ENCODE results near the gene C1orf167. TPM values are rescaled to one million over a fixed set of nuclear protein-coding genes. Genes with fewer than 3 reads are reported as not detected.

The C1orf167 gene
- total and polyA plus RNA-seq, 2 of the 8 experiments (the other 6 are each of a cell fraction or from before 2014, with no cell fraction given) = 0.70 to 1.3 TPM

DNA sequence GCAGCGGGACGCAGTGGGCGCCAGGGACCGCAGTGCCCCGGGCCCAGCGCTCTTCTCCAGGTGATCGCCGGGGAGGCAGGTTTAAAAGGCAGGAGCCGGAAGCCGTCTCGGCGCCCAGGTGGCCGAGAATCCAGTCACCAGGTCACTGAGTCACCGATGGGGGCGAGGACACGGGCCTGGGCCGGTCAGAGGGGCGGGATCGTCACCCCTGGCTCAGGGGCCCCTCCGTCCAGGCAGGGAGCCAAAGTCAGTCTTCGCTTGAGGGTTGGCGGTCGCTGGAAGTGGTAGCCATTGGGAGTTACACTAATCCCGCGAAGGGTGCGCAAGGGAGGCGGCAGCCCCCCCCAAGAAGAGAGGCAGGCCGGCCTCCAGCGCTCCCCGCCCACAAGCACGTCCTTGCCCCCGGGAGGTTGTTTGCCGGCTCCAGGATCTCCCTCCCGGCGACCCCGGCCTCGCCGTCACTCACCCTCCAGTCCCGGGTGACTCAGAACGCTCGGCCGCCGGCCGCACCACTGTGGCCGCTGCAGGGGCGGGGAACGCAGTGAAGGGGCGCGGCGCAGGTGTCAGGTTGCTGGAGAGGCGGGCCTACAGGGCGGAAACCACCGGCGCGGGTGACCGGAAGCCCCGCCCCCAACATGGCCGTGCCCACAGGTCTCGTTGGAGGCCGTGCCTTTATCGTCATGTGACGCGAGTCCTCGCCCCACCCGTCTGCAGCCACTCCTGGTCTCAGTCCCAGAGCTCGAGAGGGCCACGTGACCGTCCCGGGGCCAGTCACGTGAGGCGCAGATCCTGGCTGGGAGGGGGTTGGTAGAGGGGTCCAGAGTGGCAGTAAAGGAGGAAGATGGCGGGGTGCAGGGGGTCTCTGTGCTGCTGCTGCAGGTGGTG, 43.7 kb downstream of the C1orf167 start, which contains the start of the genes CLCN6 and MTHFR (continued):
- TF ChIP-seq RBBP5 (IDR thresholded peaks at IDR 0.05; ENCODE audit: borderline replicate concordance, low read depth, low read length) (no peak), GTF2F1 (IDR thresholded peaks at IDR 0.05; ENCODE audit: borderline replicate concordance, low read depth, low read length) (no peak), CEBPB (IDR thresholded peaks at IDR 0.05; ENCODE audit: low read depth, low read length) (no peak), KDM4A (IDR thresholded peaks at IDR 0.05; ENCODE audit: low read depth, low read length, severe bottlenecking) (peak; percentile 38), CTBP2 (IDR thresholded peaks at IDR 0.05; ENCODE audit: borderline replicate concordance, insufficient read depth, insufficient read length, low read length) (no peak), BACH1 (IDR thresholded peaks at IDR 0.05; ENCODE audit: low read length) (peak; percentile 84), CHD2 (IDR thresholded peaks at IDR 0.05; ENCODE audit: low read length) (no peak), ASH2L (IDR thresholded peaks at IDR 0.05; ENCODE audit: low read length) (no peak), SP1 (IDR thresholded peaks at IDR 0.05; ENCODE audit: low read depth, low read length) (peak; percentile 78; the same call in 1 of the 2 replicates), CBX5 (IDR thresholded peaks at IDR 0.05; ENCODE audit: low read depth, low read length) (no peak), RFX5 (IDR thresholded peaks at IDR 0.05; ENCODE audit: borderline replicate concordance, low read depth, low read length) (no peak)
- TF ChIP-seq, protein P1, sequence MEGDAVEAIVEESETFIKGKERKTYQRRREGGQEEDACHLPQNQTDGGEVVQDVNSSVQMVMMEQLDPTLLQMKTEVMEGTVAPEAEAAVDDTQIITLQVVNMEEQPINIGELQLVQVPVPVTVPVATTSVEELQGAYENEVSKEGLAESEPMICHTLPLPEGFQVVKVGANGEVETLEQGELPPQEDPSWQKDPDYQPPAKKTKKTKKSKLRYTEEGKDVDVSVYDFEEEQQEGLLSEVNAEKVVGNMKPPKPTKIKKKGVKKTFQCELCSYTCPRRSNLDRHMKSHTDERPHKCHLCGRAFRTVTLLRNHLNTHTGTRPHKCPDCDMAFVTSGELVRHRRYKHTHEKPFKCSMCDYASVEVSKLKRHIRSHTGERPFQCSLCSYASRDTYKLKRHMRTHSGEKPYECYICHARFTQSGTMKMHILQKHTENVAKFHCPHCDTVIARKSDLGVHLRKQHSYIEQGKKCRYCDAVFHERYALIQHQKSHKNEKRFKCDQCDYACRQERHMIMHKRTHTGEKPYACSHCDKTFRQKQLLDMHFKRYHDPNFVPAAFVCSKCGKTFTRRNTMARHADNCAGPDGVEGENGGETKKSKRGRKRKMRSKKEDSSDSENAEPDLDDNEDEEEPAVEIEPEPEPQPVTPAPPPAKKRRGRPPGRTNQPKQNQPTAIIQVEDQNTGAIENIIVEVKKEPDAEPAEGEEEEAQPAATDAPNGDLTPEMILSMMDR (IDR thresholded peaks at IDR 0.05; ENCODE audit: control extremely low read depth in 1 of 3, insufficient read depth in 1 of 3, low read depth in 1 of 3, low read length in 3 of 3) = no peak
- TF ChIP-seq, protein P2, sequence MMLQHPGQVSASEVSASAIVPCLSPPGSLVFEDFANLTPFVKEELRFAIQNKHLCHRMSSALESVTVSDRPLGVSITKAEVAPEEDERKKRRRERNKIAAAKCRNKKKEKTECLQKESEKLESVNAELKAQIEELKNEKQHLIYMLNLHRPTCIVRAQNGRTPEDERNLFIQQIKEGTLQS (IDR thresholded peaks at IDR 0.05; ENCODE audit: insufficient read depth, low read depth, low read length) = peak; percentile 100
- TF ChIP-seq, protein P3, sequence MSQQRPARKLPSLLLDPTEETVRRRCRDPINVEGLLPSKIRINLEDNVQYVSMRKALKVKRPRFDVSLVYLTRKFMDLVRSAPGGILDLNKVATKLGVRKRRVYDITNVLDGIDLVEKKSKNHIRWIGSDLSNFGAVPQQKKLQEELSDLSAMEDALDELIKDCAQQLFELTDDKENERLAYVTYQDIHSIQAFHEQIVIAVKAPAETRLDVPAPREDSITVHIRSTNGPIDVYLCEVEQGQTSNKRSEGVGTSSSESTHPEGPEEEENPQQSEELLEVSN (IDR thresholded peaks at IDR 0.05) = no peak
